HuH-7 (cell line): Measurements from ENCODE around the gene UGT3A2.

Experiments used
- DNase-seq: peaks from one replicate; pipeline ENCODE4 v3.0.0; 2011; ENCODE audit warnings: low spot score

Gene UGT3A2, protein sequence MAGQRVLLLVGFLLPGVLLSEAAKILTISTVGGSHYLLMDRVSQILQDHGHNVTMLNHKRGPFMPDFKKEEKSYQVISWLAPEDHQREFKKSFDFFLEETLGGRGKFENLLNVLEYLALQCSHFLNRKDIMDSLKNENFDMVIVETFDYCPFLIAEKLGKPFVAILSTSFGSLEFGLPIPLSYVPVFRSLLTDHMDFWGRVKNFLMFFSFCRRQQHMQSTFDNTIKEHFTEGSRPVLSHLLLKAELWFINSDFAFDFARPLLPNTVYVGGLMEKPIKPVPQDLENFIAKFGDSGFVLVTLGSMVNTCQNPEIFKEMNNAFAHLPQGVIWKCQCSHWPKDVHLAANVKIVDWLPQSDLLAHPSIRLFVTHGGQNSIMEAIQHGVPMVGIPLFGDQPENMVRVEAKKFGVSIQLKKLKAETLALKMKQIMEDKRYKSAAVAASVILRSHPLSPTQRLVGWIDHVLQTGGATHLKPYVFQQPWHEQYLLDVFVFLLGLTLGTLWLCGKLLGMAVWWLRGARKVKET

DNA sequence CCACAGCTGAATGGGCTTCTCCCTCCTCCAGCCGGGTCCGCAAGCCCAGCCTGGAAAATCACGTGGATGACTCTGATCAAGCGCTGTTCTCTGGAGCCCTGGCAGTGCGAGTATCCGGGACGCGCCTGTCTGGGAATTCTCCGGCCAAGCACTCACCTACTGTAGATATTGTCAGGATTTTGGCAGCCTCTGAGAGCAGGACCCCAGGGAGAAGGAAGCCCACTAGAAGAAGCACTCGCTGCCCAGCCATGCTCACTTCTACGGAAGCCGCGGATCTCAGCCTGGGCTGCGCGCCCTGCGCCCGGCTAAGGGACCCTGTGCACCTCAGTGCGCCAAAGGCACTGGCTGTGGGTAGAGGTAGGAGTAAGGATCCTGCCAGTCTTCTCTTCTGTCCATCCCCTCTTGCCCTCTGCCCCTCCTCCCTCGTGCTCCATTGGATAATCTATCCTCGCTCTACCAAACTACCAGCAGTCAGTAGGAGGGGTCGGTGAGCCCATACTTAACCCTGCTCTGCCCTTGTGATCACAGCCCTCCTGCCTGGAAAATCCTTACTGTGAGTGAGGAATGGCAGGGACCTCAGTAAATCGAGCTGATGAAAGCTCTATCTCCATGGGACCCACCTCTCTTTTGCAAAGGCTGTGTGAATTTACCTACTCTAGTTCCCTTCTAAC lies at the start of gene UGT3A2:
Gene UGT3A2 (minus strand): TSS at position 343 of the 671 bp plus-strand sequence. CDS start 93 bp downstream, at position 250.
- DNase-seq, result no peak

GRCh38 chr5:36111238-36111637 lies 44.6 kb upstream of the UGT3A2 start:
- DNase-seq, result no peak

GRCh38 chr5:36108758-36109460 lies 42.2 kb upstream of the UGT3A2 start:
- DNase-seq, result no peak

GRCh38 chr5:36105819-36106218 lies 39.1 kb upstream of the UGT3A2 start:
- no peak for DNase-seq

- DNase-seq, result no peak
These were observed 33.1 kb upstream of the UGT3A2 start for GRCh38 chr5:36099748-36100147.

DNA sequence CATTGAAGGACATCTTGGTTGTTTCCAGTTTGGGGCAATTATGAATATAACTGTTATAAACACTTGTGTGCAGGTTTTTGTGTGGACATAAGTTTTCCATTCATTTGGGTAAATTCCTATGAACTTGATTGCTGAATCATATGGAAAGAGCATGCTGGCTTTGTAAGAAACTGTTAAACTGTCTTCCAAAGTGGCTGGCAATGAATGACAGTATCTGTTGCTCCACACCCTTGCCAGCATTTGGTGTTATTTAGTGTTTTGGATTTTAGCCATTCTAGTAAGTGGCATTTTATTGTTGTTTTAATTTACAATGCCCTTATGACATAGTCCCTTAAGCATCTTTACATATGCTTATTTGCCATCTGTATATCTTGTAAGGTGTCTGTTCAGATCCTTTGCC lies 29.8 kb upstream of the UGT3A2 start:
- no peak for DNase-seq

DNA sequence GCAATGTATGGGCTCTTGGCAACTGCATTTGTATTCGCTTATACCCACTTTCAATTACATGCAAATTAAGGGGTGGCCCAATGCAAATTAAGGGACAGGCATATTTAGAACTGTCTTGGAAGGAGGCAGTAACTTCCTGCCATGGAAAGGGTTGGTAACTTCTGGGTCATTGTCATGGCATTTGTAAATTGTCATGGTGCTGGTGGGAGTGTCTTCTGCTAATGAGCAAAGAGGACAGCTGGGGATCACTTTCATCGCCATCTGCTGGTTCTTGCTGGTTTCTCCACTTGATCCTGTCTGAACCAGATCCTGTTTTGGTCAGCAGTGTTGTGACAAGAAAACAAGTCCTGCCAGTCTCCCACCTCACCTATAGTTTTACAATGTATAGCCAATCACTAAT lies 23.3 kb upstream of the UGT3A2 start:
- DNase-seq, result peak; percentile 31

- DNase-seq, result peak; percentile 89
These were observed 12.6 kb upstream of the UGT3A2 start for GRCh38 chr5:36079200-36079781.

GRCh38 chr5:36078430-36078829 lies 11.7 kb upstream of the UGT3A2 start:
- DNase-seq, result no peak

GRCh38 chr5:36073595-36074216 lies 7.0 kb upstream of the UGT3A2 start:
- DNase-seq, result peak; percentile 71

GRCh38 chr5:36070687-36071571 lies 4.2 kb upstream of the UGT3A2 start:
- no peak for DNase-seq

- no peak for DNase-seq
These were observed 2.1 kb upstream of the UGT3A2 start for GRCh38 chr5:36068751-36069281.

DNA sequence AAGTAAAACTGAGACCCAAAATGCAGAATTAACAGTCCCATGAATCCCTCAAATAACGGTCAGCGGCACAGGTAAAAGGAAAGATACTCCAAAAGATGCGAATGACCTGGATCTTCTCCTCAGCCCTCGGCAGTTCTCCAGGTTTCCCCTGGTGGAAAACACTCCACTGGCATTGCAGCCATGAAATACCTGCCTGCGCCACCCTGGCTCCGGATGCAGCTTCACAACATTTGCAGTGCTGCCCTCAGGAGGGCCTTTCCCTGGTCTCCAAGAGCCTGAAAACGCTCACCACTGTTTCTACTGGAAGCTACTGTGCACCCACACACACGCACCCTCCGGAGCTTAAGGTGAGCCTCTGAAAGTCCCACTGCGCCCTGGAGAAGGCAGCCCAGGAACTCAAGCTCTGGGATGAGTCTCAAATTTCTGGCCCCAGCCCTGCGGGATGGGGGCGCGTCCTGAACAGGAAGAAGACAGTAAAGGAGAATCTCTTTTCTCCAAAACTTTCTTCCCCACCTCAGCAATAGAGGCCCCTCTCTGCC lies 612 bp downstream of the UGT3A2 start:
- DNase-seq, result no peak

- DNase-seq, result peak; percentile 66
These were observed 6.2 kb downstream of the UGT3A2 start for GRCh38 chr5:36060420-36060887.

DNA sequence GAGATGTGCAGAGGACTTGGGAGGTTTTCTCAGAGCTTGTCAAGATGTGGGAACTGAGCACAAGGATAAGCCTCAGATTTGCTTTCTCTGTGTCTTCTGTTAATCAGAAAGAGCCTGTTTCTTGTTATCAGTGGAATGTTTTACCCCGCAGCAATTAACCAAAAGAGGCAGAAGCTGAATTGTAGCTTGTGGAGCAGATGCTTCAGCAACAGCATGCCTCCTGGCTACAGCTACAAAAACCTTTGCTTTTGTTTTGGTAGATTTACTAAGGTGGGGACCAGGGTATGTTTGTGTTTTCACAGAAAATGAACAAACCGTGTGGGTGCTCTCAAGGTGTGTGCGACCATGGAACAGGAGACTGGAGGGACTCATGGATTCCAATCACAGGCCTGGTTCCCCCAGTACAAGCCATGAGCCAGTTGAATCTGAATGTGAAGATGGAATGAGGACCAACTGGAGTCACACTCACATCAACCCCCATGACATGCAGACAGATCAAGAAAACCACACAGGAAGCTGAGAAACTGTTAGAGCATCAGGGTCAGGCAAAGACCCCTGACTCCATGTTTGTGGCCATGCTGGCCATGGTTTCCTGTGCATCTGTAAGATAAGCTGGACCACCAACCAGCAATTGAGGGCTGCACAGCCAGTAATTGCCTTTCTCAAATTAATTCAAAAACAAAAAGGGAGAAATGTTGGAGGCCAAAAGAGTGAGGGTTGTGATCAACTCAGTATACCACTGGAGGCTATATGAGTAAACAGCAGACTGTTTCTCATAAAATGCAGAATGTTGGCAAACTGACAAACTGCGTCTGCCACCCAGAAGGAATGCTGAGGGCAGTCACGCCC lies 6.9 kb downstream of the UGT3A2 start:
- no peak for DNase-seq

DNA sequence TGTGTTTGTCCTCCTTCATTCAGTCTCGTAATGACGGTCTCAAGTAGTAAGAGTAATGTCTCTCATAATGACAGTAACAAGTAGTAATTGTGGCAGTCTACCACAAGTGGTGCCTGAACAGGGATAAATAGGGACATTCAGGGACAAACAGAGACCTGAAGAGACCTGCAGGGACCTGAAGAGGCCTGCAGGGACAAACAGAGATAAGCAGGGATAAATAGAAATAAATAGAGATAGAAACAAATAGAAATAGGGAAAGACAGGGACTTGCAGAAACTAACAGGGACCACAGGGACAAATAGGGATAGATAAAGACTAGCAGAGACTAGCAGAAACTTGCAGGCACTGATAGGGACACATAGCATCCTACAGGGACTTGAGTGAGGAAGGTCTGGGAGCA lies 7.9 kb downstream of the UGT3A2 start:
- DNase-seq, result no peak

- DNase-seq, result no peak
These were observed 9.3 kb downstream of the UGT3A2 start for GRCh38 chr5:36057386-36057785.

DNA sequence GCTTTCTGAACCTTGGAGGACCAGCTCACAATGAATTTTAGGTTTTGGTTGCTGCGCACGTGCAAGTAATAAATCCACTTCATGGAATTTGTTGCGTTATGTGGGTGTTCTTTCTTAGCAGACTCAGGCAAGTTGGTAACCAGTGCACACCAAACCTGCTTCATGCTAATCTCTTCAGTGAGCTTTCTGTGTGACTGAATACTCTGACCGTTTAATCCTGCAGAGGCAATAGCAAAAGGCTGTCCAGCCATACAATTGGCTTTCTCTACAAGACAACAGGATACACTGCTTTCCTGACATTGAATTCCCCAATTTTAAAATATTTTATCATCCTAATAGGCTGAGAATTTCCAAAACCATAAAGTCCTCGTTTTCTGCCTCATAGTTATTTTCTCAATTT lies 10.3 kb downstream of the UGT3A2 start:
- no peak for DNase-seq

GRCh38 chr5:36055984-36056383 lies 10.7 kb downstream of the UGT3A2 start:
- no peak for DNase-seq
